ENCODE measurements around the gene DIAPH2. TPM values are rescaled to one million over a fixed set of nuclear protein-coding genes. Genes with fewer than 3 reads are reported as not detected.
A peak's percentile ranks its signal among the peaks of the same experiment; 100 is the strongest.

Gene DIAPH2
- total and polyA plus RNA-seq, 2 of the 13 experiments (the other 11 are each of a cell fraction or from before 2014, with no cell fraction given), result 2.1 to 8.5 TPM

DNA sequence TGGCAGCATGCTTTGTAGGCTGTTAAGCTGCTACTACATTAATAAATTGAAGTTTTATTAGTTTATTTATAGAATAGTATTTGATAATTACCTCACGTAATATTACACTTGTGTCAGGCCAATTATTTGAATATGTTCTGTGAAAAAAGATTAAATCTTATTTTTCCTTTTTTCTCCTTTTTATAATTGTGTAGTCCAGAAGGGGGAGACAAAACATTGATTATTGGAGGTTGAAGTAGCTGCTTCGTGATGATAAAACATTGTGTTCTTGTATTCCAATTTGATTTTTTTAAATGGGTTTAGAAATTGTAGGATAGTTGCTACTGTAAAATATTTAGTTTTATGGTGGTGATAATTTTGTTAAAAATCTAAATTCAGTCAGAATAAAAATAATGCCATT lies 85.7 kb downstream of the DIAPH2 start:
- H3K4me2 ChIP-seq (ENCODE audit: low read depth, low read length), result no peak overlapping the region
- in situ Hi-C loops (cut with HindIII; ENCODE audit: extremely low pct_ligation_motif_present, low pct_unique_long_range_greater_than_20kb), result no loop called here
- no peak overlapping the region for H2AFZ ChIP-seq (ENCODE audit: low read length)
- no TSS peak for BruUV-seq (replicated peaks)
- no peak overlapping the region for H3K4me3 ChIP-seq (replicated peaks in 1 of 3; ENCODE audit: insufficient read depth in 1 of 3, low read depth in 2 of 3, low read length in 3 of 3)
- ChIA-PET POLR2A (no interaction called here), CTCF (ENCODE audit: low intra/inter-chr PET ratio, low total read pairs) (no interaction called here)
- intact Hi-C loops (cut with micrococcal nuclease; ENCODE audit: unreplicated experiment), result loop anchor here (2.0 to 5.0 kb wide), 2 partner anchors 398 to 917 kb away; no protein-coding TSS in a partner anchor
- H4K20me1 ChIP-seq (ENCODE audit: insufficient read depth, low read length), result no peaks in the 10 kb centered on the region
- H3K4me1 ChIP-seq (ENCODE audit: insufficient read depth, low read length), result no peaks in the 10 kb centered on the region
- no peaks in the 10 kb centered on the region for H3K36me3 ChIP-seq (replicated peaks in 1 of 2; ENCODE audit: control insufficient read depth in 1 of 2, insufficient read depth in 2 of 2, low read length in 2 of 2)
- no peaks in the 10 kb centered on the region for H3K9me3 ChIP-seq (ENCODE audit: low read length)
- WGBS (ENCODE audit: low lambda C conversion rate), result 63% methylated on average over 2 of the region's 2 CpGs
- H3K79me2 ChIP-seq (ENCODE audit: insufficient read depth, low read length), result no peaks in the 10 kb centered on the region
- H3K27ac ChIP-seq (ENCODE audit: extremely low read length, insufficient read depth, low read length), result no peak overlapping the region
- H3K27me3 ChIP-seq (ENCODE audit: control insufficient read depth in 1 of 2, insufficient read depth in 2 of 2, low read length in 2 of 2), result no peaks in the 10 kb centered on the region
- no peak for FAIRE-seq
- 0 out of 2 replicates have a peak, but pooled peaks have one; percentile 15 for TF ChIP-seq SMC3 (IDR thresholded peaks at IDR 0.05; ENCODE audit: low read length)
- TF ChIP-seq, protein P1, sequence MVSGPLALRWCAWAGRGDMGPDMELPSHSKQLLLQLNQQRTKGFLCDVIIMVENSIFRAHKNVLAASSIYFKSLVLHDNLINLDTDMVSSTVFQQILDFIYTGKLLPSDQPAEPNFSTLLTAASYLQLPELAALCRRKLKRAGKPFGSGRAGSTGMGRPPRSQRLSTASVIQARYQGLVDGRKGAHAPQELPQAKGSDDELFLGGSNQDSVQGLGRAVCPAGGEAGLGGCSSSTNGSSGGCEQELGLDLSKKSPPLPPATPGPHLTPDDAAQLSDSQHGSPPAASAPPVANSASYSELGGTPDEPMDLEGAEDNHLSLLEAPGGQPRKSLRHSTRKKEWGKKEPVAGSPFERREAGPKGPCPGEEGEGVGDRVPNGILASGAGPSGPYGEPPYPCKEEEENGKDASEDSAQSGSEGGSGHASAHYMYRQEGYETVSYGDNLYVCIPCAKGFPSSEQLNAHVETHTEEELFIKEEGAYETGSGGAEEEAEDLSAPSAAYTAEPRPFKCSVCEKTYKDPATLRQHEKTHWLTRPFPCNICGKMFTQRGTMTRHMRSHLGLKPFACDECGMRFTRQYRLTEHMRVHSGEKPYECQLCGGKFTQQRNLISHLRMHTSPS (CRISPR knock-in tag; IDR thresholded peaks at IDR 0.05; ENCODE audit: low read depth), result no peak
- TF ChIP-seq ZNF264 (CRISPR knock-in tag; IDR thresholded peaks at IDR 0.05), result no peak
- TF ChIP-seq, protein P2, sequence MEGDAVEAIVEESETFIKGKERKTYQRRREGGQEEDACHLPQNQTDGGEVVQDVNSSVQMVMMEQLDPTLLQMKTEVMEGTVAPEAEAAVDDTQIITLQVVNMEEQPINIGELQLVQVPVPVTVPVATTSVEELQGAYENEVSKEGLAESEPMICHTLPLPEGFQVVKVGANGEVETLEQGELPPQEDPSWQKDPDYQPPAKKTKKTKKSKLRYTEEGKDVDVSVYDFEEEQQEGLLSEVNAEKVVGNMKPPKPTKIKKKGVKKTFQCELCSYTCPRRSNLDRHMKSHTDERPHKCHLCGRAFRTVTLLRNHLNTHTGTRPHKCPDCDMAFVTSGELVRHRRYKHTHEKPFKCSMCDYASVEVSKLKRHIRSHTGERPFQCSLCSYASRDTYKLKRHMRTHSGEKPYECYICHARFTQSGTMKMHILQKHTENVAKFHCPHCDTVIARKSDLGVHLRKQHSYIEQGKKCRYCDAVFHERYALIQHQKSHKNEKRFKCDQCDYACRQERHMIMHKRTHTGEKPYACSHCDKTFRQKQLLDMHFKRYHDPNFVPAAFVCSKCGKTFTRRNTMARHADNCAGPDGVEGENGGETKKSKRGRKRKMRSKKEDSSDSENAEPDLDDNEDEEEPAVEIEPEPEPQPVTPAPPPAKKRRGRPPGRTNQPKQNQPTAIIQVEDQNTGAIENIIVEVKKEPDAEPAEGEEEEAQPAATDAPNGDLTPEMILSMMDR (CRISPR knock-in tag; IDR thresholded peaks at IDR 0.05), result peak; percentile 33
- TF ChIP-seq STAG1 (CRISPR knock-in tag; IDR thresholded peaks at IDR 0.05), result peak; percentile 64
- TF ChIP-seq ZNF644 (CRISPR knock-in tag; IDR thresholded peaks at IDR 0.05; ENCODE audit: low read depth), result no peak
- 0 out of 2 replicates have a peak, but pooled peaks have one; percentile 18 for TF ChIP-seq MIXL1 (CRISPR knock-in tag; IDR thresholded peaks at IDR 0.05)
- no peak for ATAC-seq
- H3K9ac ChIP-seq (ENCODE audit: insufficient read depth, low read depth, low read length), result no peak overlapping the region
- peak; percentile 0 for DNase-seq (ENCODE audit: low spot score)

All from HepG2 (cell line).